Trophoblast cell (in vitro differentiated cells and primary cell): Measurements from ENCODE around the gene NEURL4. TPM values are rescaled to one million over a fixed set of nuclear protein-coding genes. Genes with fewer than 3 reads are reported as not detected.
A peak's percentile ranks its signal among the peaks of the same experiment; 100 is the strongest.

ENCODE experiments used
- DNase-seq, 2 donors: peaks; one replicate each; pipeline ENCODE4 v3.0.0-alpha.2; 2016
- H2AFZ ChIP-seq: 2 replicates; pipeline ENCODE4 v1.6.1; 2013; ENCODE audit warnings: low read length, moderate library complexity, mild to moderate bottlenecking; ENCODE audit not compliant: insufficient read depth, poor library complexity
- H2AK5ac ChIP-seq: 2 replicates; pipeline ENCODE4 v1.6.1; 2013; ENCODE audit warnings: mild to moderate bottlenecking, low read length
- H2BK120ac ChIP-seq: 2 replicates; pipeline ENCODE4 v1.6.1; 2013; ENCODE audit warnings: low read length, mild to moderate bottlenecking, moderate library complexity; ENCODE audit not compliant: insufficient read depth, poor library complexity
- H2BK12ac ChIP-seq: 2 replicates; pipeline ENCODE4 v1.6.1; 2013; ENCODE audit warnings: mild to moderate bottlenecking, low read length, moderate library complexity
- H2BK5ac ChIP-seq: 2 replicates; pipeline ENCODE4 v1.6.1; 2013; ENCODE audit warnings: low read length, low read depth, moderate library complexity, mild to moderate bottlenecking; ENCODE audit not compliant: poor library complexity
- H3K14ac ChIP-seq: 2 replicates; pipeline ENCODE4 v1.6.1; 2013; ENCODE audit warnings: mild to moderate bottlenecking, low read length
- H3K18ac ChIP-seq: 2 replicates; pipeline ENCODE4 v1.6.1; 2013; ENCODE audit warnings: mild to moderate bottlenecking, low read length
- H3K23ac ChIP-seq: 2 replicates; pipeline ENCODE4 v1.6.1; 2013; ENCODE audit warnings: low read length
- H3K27ac ChIP-seq: 2 replicates; pipeline ENCODE4 v1.5.1; 2013; ENCODE audit warnings: low read depth, mild to moderate bottlenecking, inconsistent platforms, low read length, moderate library complexity
- H3K27me3 ChIP-seq: 2 replicates; pipeline ENCODE4 v1.6.1; 2013; ENCODE audit warnings: inconsistent platforms, mild to moderate bottlenecking, low read length, moderate library complexity; ENCODE audit not compliant: insufficient read depth
- H3K36me3 ChIP-seq, 2 experiments: 1 replicate in 1 of 2; 2 replicates in 1 of 2; pipeline ENCODE4 v1.6.1; 2013; ENCODE audit warnings: low read length in 2 of 2, mild to moderate bottlenecking in 2 of 2, moderate library complexity in 1 of 2; ENCODE audit not compliant: insufficient read depth in 2 of 2, control insufficient read depth in 1 of 2
- H3K4ac ChIP-seq: 2 replicates; pipeline ENCODE4 v1.6.1; 2013; ENCODE audit warnings: low read depth, mild to moderate bottlenecking, low read length, moderate library complexity
- H3K4me1 ChIP-seq, 2 experiments: 1 replicate in 1 of 2; 2 replicates in 1 of 2; pipeline ENCODE4 v1.6.1; 2013; ENCODE audit warnings: low read length in 2 of 2, mild to moderate bottlenecking in 2 of 2, moderate library complexity in 1 of 2; ENCODE audit not compliant: insufficient read depth in 2 of 2, control insufficient read depth in 1 of 2
- H3K4me2 ChIP-seq: 2 replicates; pipeline ENCODE4 v1.6.1; 2013; ENCODE audit warnings: inconsistent platforms, mild to moderate bottlenecking, low read length, moderate library complexity
- H3K4me3 ChIP-seq: 2 replicates; pipeline ENCODE4 v1.5.1; 2013; ENCODE audit warnings: mild to moderate bottlenecking, low read depth, low read length, inconsistent platforms
- H3K79me1 ChIP-seq: one replicate; pipeline ENCODE4 v1.6.1; 2013; ENCODE audit warnings: low read length
- H3K79me2 ChIP-seq: 2 replicates; pipeline ENCODE4 v1.6.1; 2013; ENCODE audit warnings: low read length, mild to moderate bottlenecking; ENCODE audit not compliant: control insufficient read depth, insufficient read depth, poor library complexity
- H3K9ac ChIP-seq: 2 replicates; pipeline ENCODE4 v1.6.1; 2013; ENCODE audit warnings: mild to moderate bottlenecking, low read length
- H3K9me3 ChIP-seq: 2 replicates; pipeline ENCODE4 v1.6.1; 2013; ENCODE audit warnings: low read depth, mild to moderate bottlenecking, control low read depth, inconsistent platforms, low read length; ENCODE audit not compliant: insufficient read depth
- H4K12ac ChIP-seq: 2 replicates; pipeline ENCODE4 v1.6.1; 2013; ENCODE audit warnings: low read depth, mild to moderate bottlenecking, low read length, moderate library complexity
- H4K8ac ChIP-seq: 2 replicates; pipeline ENCODE4 v1.6.1; 2013; ENCODE audit warnings: low read depth, mild to moderate bottlenecking, low read length, moderate library complexity
- H4K91ac ChIP-seq: one replicate; pipeline ENCODE4 v1.6.1; 2013; ENCODE audit warnings: low read depth, mild to moderate bottlenecking, low read length, moderate library complexity
- WGBS: extraction: QIAGEN DNeasy Blood & Tissue Kit; methylation state at CpG from one replicate; pipeline ENCODE4 v1.1.7; 2013; ENCODE audit warnings: missing lambda C conversion rate; ENCODE audit not compliant: insufficient read length, insufficient coverage; ENCODE audit errors: extremely low coverage; 5-methylcytosine and 5-hydroxymethylcytosine counted together
- polyA plus RNA-seq: library from polyadenylated mRNA; stranded (reverse); fragments of 200-250 nt; gene quantifications from 2 replicates; pipeline ENCODE4 v1.2.3, GENCODE V29; 2013

Gene NEURL4
- 12.6 and 14.0 TPM in 2 replicates for polyA plus RNA-seq

- H3K4me1 ChIP-seq, result peaks cover 4 to 8% of the 10 kb centered on the region in 2 experiments
- H2AK5ac ChIP-seq, result peak within 1 kb of the TSS; percentile 43
- peak within 1 kb of the TSS; percentile 90 for H3K9ac ChIP-seq
- peak within 1 kb of the TSS; percentile 31 for H3K27ac ChIP-seq
- H3K36me3 ChIP-seq, result peaks cover 25 to 30% of the 10 kb centered on the region in 2 experiments
- H3K14ac ChIP-seq, result peak within 1 kb of the TSS; percentile 83
- no peak within 1 kb of the TSS for H2BK12ac ChIP-seq
- H3K27me3 ChIP-seq, result no peaks in the 10 kb centered on the region
- H2AFZ ChIP-seq, result peak within 1 kb of the TSS; percentile 84
- peak within 1 kb of the TSS; percentile 85 for H3K4me2 ChIP-seq
- peak within 1 kb of the TSS; percentile 63 for H4K12ac ChIP-seq
- H3K79me2 ChIP-seq, result peaks cover 4% of the 10 kb centered on the region
- WGBS, result no CpG with 5 or more reads among the region's 50 CpGs
- H3K4ac ChIP-seq, result peak within 1 kb of the TSS; percentile 69
- H4K8ac ChIP-seq, result peak within 1 kb of the TSS; percentile 92
- no peaks in the 10 kb centered on the region for H3K9me3 ChIP-seq
- peaks cover 11% of the 10 kb centered on the region for H3K79me1 ChIP-seq
- peak in 1 of 2 donors; percentile 54 for DNase-seq
- peak within 1 kb of the TSS; percentile 85 for H3K4me3 ChIP-seq
- H4K91ac ChIP-seq, result peak within 1 kb of the TSS; percentile 71
- no peak within 1 kb of the TSS for H3K23ac ChIP-seq
- peak within 1 kb of the TSS; percentile 23 for H2BK120ac ChIP-seq
- peak within 1 kb of the TSS; percentile 23 for H2BK5ac ChIP-seq
- peak within 1 kb of the TSS; percentile 79 for H3K18ac ChIP-seq
These were observed at the start of gene NEURL4 for GRCh38 chr17:7328840-7329373. Gene NEURL4 (minus strand): TSS chr17:7329335. CDS start chr17:7329312, 23 bp downstream.

DNA sequence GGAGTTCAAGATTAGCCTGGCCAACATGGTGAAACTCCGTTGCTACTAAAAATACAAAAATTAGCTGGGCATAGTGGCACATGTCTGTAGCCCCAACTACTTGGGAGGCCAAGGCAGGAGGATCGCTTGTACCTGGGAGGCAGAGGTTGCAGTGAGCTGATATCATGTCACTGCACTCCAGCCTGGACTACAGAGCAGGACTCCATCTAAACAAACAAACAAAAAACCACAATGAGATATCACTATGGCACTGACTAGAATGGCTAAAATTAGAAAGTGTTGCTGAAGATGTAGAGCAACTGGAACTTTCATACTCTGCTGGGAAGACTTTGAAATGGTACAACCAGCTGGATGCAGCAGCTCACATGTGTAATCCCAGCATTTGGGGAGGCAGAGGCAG, 45.2 kb upstream of the NEURL4 start:
- DNase-seq, result no peak
- Histone ChIP-seq H3K4me1 (no peaks in the 10 kb centered on the region), H3K23ac (no peak overlapping the region), H3K27ac (no peak overlapping the region), H3K27me3 (no peaks in the 10 kb centered on the region), H4K91ac (no peak overlapping the region), H3K9ac (no peak overlapping the region), H2BK12ac (no peak overlapping the region), H3K36me3 (no peaks in the 10 kb centered on the region), H3K79me2 (no peaks in the 10 kb centered on the region), H4K12ac (no peak overlapping the region), H3K18ac (no peak overlapping the region), H2AK5ac (no peak overlapping the region), H3K9me3 (no peaks in the 10 kb centered on the region), H2BK120ac (no peak overlapping the region), H3K4me3 (no peak overlapping the region), H4K8ac (no peak overlapping the region), H2BK5ac (no peak overlapping the region), H3K79me1 (no peaks in the 10 kb centered on the region), H3K14ac (no peak overlapping the region), H2AFZ (no peak overlapping the region), H3K4me2 (no peak overlapping the region), H3K4ac (no peak overlapping the region)
- no CpG with 5 or more reads among the region's 2 CpGs for WGBS

- Histone ChIP-seq H3K4me3 (no peak overlapping the region), H2AK5ac (no peak overlapping the region), H3K79me2 (no peaks in the 10 kb centered on the region), H3K14ac (no peak overlapping the region), H3K9ac (no peak overlapping the region), H4K8ac (no peak overlapping the region), H3K27ac (no peak overlapping the region), H2BK12ac (no peak overlapping the region), H3K4me1 (no peaks in the 10 kb centered on the region), H3K4me2 (no peak overlapping the region), H2AFZ (no peak overlapping the region), H3K36me3 (no peaks in the 10 kb centered on the region), H2BK5ac (no peak overlapping the region), H4K12ac (no peak overlapping the region), H3K18ac (no peak overlapping the region), H3K79me1 (no peaks in the 10 kb centered on the region), H2BK120ac (no peak overlapping the region), H3K27me3 (no peaks in the 10 kb centered on the region), H3K4ac (no peak overlapping the region), H4K91ac (no peak overlapping the region), H3K23ac (no peak overlapping the region), H3K9me3 (no peaks in the 10 kb centered on the region)
- no peak for DNase-seq
- WGBS, result no CpG with 5 or more reads among the region's 4 CpGs
These were observed 41.7 kb upstream of the NEURL4 start for GRCh38 chr17:7370853-7371252.

GRCh38 chr17:7369825-7370224, 40.7 kb upstream of the NEURL4 start:
- H3K4me1 ChIP-seq, result no peaks in the 10 kb centered on the region
- H3K79me2 ChIP-seq, result no peaks in the 10 kb centered on the region
- no peak overlapping the region for H2BK120ac ChIP-seq
- no peak overlapping the region for H2AK5ac ChIP-seq
- no peak overlapping the region for H2BK12ac ChIP-seq
- no peak overlapping the region for H3K9ac ChIP-seq
- no peaks in the 10 kb centered on the region for H3K36me3 ChIP-seq
- H2AFZ ChIP-seq, result no peak overlapping the region
- no peak overlapping the region for H4K12ac ChIP-seq
- H3K14ac ChIP-seq, result no peak overlapping the region
- no peak overlapping the region for H3K4ac ChIP-seq
- H3K4me3 ChIP-seq, result no peak overlapping the region
- no peak overlapping the region for H4K8ac ChIP-seq
- no peak overlapping the region for H4K91ac ChIP-seq
- no CpG with 5 or more reads among the region's 5 CpGs for WGBS
- no peaks in the 10 kb centered on the region for H3K9me3 ChIP-seq
- H3K18ac ChIP-seq, result no peak overlapping the region
- no peak overlapping the region for H3K23ac ChIP-seq
- no peak overlapping the region for H2BK5ac ChIP-seq
- no peak for DNase-seq
- no peaks in the 10 kb centered on the region for H3K27me3 ChIP-seq
- no peak overlapping the region for H3K4me2 ChIP-seq
- no peak overlapping the region for H3K27ac ChIP-seq
- H3K79me1 ChIP-seq, result no peaks in the 10 kb centered on the region
